GM12878 (cell line): Measurements from ENCODE around the gene RREB1. TPM values are rescaled to one million over a fixed set of nuclear protein-coding genes. Genes with fewer than 3 reads are reported as not detected.
A peak's percentile ranks its signal among the peaks of the same experiment; 100 is the strongest.

Experiments used
- EGR1 ChIP-seq, 2 experiments: IDR thresholded peaks; 1 replicate in 1 of 2; 2 replicates in 1 of 2; pipeline ENCODE4 v1.6.1; 2011 to 2012; ENCODE audit warnings: low read depth in 2 of 2, low read length in 2 of 2, borderline replicate concordance in 1 of 2, mild to moderate bottlenecking in 1 of 2, moderate library complexity in 1 of 2
- FOXK2 ChIP-seq: fragments of 450-650 bp; IDR thresholded peaks from 2 replicates; pipeline ENCODE4 v1.6.1; 2017; ENCODE audit warnings: mild to moderate bottlenecking, moderate library complexity
- JUNB ChIP-seq: IDR thresholded peaks from 2 replicates; pipeline ENCODE4 v1.6.1; 2016; ENCODE audit warnings: antibody characterized with exemption, mild to moderate bottlenecking
- JUND ChIP-seq: IDR thresholded peaks from 2 replicates; pipeline ENCODE4 v1.6.1; 2012; ENCODE audit warnings: low read depth, mild to moderate bottlenecking, low read length, improper control_type of control experiment, moderate library complexity
- MYC ChIP-seq: IDR thresholded peaks from 2 replicates; pipeline ENCODE4 v1.6.1; 2011; ENCODE audit warnings: mild to moderate bottlenecking, low read length, moderate library complexity, inconsistent platforms; ENCODE audit not compliant: insufficient read depth, insufficient replicate concordance, insufficient read length, severe bottlenecking
- NFIC ChIP-seq: IDR thresholded peaks from 2 replicates; pipeline ENCODE4 v1.6.1; 2012; ENCODE audit warnings: low read depth, mild to moderate bottlenecking, inconsistent platforms, low read length, moderate library complexity
- NR2F1 ChIP-seq: fragments of 450-650 bp; conservative IDR thresholded peaks from 2 replicates; pipeline ENCODE4 v1.6.1; 2017; ENCODE audit warnings: mild to moderate bottlenecking
- SIX5 ChIP-seq: IDR thresholded peaks from 2 replicates; pipeline ENCODE4 v1.6.1; 2011; ENCODE audit warnings: mild to moderate bottlenecking, low read depth, low read length, moderate library complexity; ENCODE audit not compliant: severe bottlenecking
- SMARCA5 ChIP-seq: fragments of 450-650 bp; IDR thresholded peaks from 2 replicates; pipeline ENCODE4 v1.6.1; 2017; ENCODE audit warnings: mild to moderate bottlenecking
- SPI1 ChIP-seq: IDR thresholded peaks from 2 replicates; pipeline ENCODE4 v1.6.1; 2011; ENCODE audit warnings: low read depth, mild to moderate bottlenecking, low read length, moderate library complexity, borderline replicate concordance; ENCODE audit not compliant: insufficient read depth
- SUZ12 ChIP-seq: fragments of 200-600 bp; sonication (generic); IDR thresholded peaks from one replicate; pipeline ENCODE4 v1.6.1; 2018; ENCODE audit warnings: antibody characterized with exemption, mild to moderate bottlenecking; ENCODE audit not compliant: unreplicated experiment
- ZBED1 ChIP-seq: IDR thresholded peaks from 2 replicates; pipeline ENCODE4 v1.6.1; 2016; ENCODE audit warnings: borderline replicate concordance
- ZNF217 ChIP-seq: fragments of 450-650 bp; IDR thresholded peaks from 2 replicates; pipeline ENCODE4 v1.6.1; 2017; ENCODE audit warnings: antibody characterized with exemption, mild to moderate bottlenecking
- ZZZ3 ChIP-seq: IDR thresholded peaks from 2 replicates; pipeline ENCODE4 v1.6.1; 2011; ENCODE audit warnings: low read depth; ENCODE audit not compliant: control insufficient read depth, insufficient read length
- polyA plus RNA-seq, 11 experiments: library from polyadenylated mRNA; depleted of rRNA in 4 of 11; unstranded in 6 of 11; stranded (reverse) in 5 of 11; fragments of >200 nt; fragmentation: Nextera tagmentation in 4 of 11; fragmentation: Illumina TruSeq in 1 of 11; extraction: Ambion mirVana in 4 of 11; extraction: Trizol in 1 of 11; gene quantifications; 1 replicate in 1 of 11; 2 replicates in 10 of 11; pipeline versions ENCODE4 v1.2.1 to v1.2.3, GENCODE V29; 2011 to 2016; ENCODE audit warnings: inconsistent platforms in 2 of 11, missing spikeins in 2 of 11, low read depth in 1 of 11
- total RNA-seq, 4 experiments: library from RNA; depleted of rRNA in 3 of 4; stranded (reverse); fragments of >200 nt in 3 of 4; fragmentation: Illumina TruSeq in 1 of 4; extraction: Trizol in 1 of 4; gene quantifications; 2 replicates each; pipeline versions ENCODE4 v1.2.1 to v1.2.3, GENCODE V29; 2013 to 2021
- TF ChIP-seq, protein P1 (sequence below): IDR thresholded peaks from 2 replicates; pipeline ENCODE4 v1.6.1; 2011; ENCODE audit warnings: borderline replicate concordance, low read depth, mild to moderate bottlenecking, moderate library complexity, low read length; ENCODE audit not compliant: insufficient read depth, poor library complexity, severe bottlenecking
- TF ChIP-seq, protein P2 (sequence below), 3 experiments: IDR thresholded peaks in 2 of 3; conservative IDR thresholded peaks in 1 of 3; 2 replicates each; pipeline ENCODE4 v1.5.1; 2011; ENCODE audit warnings: low read depth in 3 of 3, low read length in 3 of 3, mild to moderate bottlenecking in 3 of 3, control low read depth in 2 of 3, moderate library complexity in 2 of 3, inconsistent platforms in 1 of 3, mixed read lengths in 1 of 3; ENCODE audit not compliant: control insufficient read depth in 2 of 3, insufficient read depth in 1 of 3; ENCODE audit errors: extremely low read depth in 1 of 3
- TF ChIP-seq, protein P3 (sequence below): IDR thresholded peaks from 2 replicates; pipeline ENCODE4 v1.6.1; 2012; ENCODE audit warnings: low read depth, low read length, improper control_type of control experiment
- TF ChIP-seq, protein P4 (sequence below): fragments of 450-650 bp; IDR thresholded peaks from 2 replicates; pipeline ENCODE4 v1.6.1; 2017; ENCODE audit warnings: mild to moderate bottlenecking, low read depth, inconsistent platforms; ENCODE audit not compliant: poor library complexity, severe bottlenecking
- TF ChIP-seq, protein P5 (sequence below): fragments of 450-650 bp; IDR thresholded peaks from 2 replicates; pipeline ENCODE4 v1.6.1; 2017; ENCODE audit warnings: antibody characterized with exemption, mild to moderate bottlenecking, moderate library complexity

Gene RREB1
- total and polyA plus RNA-seq, 10 of the 15 experiments (the other 5 are each of a cell fraction or from before 2014, with no cell fraction given) = 1.9 to 30.3 (median 8.6) TPM

DNA sequence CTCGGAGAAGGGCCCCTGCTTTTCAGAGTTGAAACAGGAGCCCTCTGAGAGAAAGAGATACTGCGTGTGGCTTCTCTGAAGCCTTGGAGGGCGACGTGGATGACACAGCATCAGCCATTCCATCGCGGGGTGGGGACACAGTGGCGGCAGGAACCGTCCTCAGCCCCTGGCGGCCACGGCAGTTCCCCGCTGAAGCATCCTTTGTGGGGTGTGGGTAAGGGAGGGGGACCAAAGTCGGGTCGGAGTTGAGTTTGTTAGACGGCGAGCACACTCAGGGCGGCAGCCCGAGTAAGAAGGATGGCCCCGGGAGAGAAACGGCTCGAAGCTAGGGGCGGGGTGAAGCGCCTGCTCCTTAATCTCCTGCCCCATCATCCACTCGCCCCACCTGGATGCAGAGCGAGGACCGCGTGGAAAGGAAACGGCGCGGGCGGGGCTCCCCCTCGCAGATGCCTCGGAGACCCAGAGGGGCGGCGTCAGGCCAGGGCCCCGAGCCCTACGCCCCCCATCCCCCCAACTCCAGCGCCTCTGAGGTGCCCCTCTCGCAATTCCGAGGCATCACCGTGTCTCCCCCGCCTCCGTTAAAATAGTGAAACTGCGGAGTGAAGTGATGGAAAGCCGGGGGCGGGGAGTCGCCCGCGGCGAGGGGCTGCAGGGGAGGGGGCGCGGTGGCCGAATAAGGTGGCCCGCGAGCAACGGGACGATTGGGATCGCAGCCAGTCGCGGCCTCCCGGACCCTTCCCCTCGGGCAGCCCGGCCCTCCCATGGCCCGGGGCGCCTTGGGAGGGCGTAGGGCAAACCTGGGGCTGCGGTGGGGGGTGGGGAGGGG lies 796 bp upstream of the RREB1 start (continued):
- TF ChIP-seq EGR1 (IDR thresholded peaks at IDR 0.05; ENCODE audit: borderline replicate concordance in 1 of 2, low read depth in 2 of 2, low read length in 2 of 2) (peak in 1 of 2 experiments; percentile 72; a peak in 2 of 3 replicates), JUNB (no peak), FOXK2 (no peak), NFIC (no peak), SIX5 (no peak), MYC (no peak), ZNF217 (no peak), ZBED1 (no peak), SMARCA5 (0 out of 2 replicates have a peak, but pooled peaks have one; percentile 21), JUND (no peak), ZZZ3 (no peak), SPI1 (no peak), SUZ12 (no peak), NR2F1 (no peak; the same call in 1 of the 2 replicates)
- TF ChIP-seq, protein P1, sequence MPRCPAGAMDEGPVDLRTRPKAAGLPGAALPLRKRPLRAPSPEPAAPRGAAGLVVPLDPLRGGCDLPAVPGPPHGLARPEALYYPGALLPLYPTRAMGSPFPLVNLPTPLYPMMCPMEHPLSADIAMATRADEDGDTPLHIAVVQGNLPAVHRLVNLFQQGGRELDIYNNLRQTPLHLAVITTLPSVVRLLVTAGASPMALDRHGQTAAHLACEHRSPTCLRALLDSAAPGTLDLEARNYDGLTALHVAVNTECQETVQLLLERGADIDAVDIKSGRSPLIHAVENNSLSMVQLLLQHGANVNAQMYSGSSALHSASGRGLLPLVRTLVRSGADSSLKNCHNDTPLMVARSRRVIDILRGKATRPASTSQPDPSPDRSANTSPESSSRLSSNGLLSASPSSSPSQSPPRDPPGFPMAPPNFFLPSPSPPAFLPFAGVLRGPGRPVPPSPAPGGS = no peak
- TF ChIP-seq, protein P2, sequence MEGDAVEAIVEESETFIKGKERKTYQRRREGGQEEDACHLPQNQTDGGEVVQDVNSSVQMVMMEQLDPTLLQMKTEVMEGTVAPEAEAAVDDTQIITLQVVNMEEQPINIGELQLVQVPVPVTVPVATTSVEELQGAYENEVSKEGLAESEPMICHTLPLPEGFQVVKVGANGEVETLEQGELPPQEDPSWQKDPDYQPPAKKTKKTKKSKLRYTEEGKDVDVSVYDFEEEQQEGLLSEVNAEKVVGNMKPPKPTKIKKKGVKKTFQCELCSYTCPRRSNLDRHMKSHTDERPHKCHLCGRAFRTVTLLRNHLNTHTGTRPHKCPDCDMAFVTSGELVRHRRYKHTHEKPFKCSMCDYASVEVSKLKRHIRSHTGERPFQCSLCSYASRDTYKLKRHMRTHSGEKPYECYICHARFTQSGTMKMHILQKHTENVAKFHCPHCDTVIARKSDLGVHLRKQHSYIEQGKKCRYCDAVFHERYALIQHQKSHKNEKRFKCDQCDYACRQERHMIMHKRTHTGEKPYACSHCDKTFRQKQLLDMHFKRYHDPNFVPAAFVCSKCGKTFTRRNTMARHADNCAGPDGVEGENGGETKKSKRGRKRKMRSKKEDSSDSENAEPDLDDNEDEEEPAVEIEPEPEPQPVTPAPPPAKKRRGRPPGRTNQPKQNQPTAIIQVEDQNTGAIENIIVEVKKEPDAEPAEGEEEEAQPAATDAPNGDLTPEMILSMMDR (IDR thresholded peaks at IDR 0.05 in 2 of 3, conservative IDR thresholded peaks at IDR 0.05 in 1 of 3; ENCODE audit: control insufficient read depth in 2 of 3, extremely low read depth in 1 of 3, insufficient read depth in 1 of 3, low read depth in 3 of 3, low read length in 3 of 3) = peak; percentile 14 to 41 (median 34); a peak in 4 of 6 replicates
- TF ChIP-seq, protein P3, sequence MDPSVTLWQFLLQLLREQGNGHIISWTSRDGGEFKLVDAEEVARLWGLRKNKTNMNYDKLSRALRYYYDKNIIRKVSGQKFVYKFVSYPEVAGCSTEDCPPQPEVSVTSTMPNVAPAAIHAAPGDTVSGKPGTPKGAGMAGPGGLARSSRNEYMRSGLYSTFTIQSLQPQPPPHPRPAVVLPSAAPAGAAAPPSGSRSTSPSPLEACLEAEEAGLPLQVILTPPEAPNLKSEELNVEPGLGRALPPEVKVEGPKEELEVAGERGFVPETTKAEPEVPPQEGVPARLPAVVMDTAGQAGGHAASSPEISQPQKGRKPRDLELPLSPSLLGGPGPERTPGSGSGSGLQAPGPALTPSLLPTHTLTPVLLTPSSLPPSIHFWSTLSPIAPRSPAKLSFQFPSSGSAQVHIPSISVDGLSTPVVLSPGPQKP = no peak
- TF ChIP-seq, protein P4, sequence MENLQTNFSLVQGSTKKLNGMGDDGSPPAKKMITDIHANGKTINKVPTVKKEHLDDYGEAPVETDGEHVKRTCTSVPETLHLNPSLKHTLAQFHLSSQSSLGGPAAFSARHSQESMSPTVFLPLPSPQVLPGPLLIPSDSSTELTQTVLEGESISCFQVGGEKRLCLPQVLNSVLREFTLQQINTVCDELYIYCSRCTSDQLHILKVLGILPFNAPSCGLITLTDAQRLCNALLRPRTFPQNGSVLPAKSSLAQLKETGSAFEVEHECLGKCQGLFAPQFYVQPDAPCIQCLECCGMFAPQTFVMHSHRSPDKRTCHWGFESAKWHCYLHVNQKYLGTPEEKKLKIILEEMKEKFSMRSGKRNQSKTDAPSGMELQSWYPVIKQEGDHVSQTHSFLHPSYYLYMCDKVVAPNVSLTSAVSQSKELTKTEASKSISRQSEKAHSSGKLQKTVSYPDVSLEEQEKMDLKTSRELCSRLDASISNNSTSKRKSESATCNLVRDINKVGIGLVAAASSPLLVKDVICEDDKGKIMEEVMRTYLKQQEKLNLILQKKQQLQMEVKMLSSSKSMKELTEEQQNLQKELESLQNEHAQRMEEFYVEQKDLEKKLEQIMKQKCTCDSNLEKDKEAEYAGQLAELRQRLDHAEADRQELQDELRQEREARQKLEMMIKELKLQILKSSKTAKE = no peak
- TF ChIP-seq, protein P5, sequence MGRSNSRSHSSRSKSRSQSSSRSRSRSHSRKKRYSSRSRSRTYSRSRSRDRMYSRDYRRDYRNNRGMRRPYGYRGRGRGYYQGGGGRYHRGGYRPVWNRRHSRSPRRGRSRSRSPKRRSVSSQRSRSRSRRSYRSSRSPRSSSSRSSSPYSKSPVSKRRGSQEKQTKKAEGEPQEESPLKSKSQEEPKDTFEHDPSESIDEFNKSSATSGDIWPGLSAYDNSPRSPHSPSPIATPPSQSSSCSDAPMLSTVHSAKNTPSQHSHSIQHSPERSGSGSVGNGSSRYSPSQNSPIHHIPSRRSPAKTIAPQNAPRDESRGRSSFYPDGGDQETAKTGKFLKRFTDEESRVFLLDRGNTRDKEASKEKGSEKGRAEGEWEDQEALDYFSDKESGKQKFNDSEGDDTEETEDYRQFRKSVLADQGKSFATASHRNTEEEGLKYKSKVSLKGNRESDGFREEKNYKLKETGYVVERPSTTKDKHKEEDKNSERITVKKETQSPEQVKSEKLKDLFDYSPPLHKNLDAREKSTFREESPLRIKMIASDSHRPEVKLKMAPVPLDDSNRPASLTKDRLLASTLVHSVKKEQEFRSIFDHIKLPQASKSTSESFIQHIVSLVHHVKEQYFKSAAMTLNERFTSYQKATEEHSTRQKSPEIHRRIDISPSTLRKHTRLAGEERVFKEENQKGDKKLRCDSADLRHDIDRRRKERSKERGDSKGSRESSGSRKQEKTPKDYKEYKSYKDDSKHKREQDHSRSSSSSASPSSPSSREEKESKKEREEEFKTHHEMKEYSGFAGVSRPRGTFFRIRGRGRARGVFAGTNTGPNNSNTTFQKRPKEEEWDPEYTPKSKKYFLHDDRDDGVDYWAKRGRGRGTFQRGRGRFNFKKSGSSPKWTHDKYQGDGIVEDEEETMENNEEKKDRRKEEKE = no peak
